HG03342 (cell line): ENCODE measurements around the gene TECTB.

Experiments
- ATAC-seq: cut with Tn5 transposase; IDR thresholded peaks from one replicate; pipeline ENCODE4 v1.9.1; 2021; ENCODE audit warnings: mild to moderate bottlenecking, moderate library complexity; ENCODE audit not compliant: unreplicated experiment

The TECTB gene

DNA sequence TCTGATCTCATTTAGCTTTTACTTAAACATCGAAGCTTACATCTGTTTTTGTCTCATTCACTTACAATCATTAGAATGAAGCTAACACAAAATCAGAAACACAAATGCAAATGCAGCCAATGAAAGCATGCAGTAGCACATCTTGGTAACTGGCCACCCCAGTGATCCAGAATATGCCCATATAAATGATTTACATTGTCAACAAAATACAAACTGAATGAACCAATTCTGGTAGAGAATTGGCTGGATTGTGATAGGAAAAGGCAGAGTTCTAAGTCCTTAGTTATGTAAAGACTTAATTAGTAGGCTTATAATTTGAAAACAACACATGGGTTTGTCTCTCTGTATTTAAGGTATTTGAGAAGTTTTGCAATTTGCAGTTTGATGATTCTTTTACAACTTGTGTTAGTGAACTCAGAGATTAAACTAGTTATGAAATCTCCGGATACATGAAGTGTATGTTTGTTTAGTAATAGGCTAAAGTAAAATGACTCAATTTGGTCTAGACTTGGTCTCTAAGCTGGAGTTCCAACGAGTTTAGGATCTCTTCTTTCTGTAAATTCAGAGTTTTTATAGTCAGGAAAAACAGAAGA lies 21.2 kb downstream of the TECTB start:
- ATAC-seq: no peak

- ATAC-seq: peak; percentile 68
Measured at GRCh38 chr10:112307358-112308124, 24.3 kb downstream of the TECTB start.

GRCh38 chr10:112308125-112308502 lies 24.9 kb downstream of the TECTB start:
- ATAC-seq: no peak

DNA sequence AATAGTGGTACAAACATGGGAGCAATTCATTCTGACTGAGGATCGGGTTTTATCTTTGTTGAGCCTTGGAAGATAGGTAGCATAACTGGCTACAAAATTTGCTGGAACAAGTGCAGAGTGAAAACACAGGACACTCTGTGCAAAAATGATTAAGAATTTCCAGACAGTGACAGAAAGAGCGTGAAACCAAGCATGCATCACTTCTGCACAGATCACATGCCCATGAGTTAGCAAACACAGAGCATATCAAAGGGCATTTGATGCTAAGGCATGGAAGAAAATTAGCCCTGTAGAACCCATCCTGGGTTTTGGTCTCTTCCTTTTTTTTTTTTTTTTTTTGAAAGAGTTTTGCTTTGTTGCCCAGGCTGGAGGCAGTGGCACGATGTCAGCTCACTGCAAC lies 28.3 kb downstream of the TECTB start:
- ATAC-seq: no peak

GRCh38 chr10:112313234-112313633 lies 30.0 kb downstream of the TECTB start:
- no peak for ATAC-seq

- no peak for ATAC-seq
Measured at GRCh38 chr10:112313911-112314310, 30.7 kb downstream of the TECTB start.

GRCh38 chr10:112314822-112315474 lies 31.7 kb downstream of the TECTB start:
- peak; percentile 79 for ATAC-seq

GRCh38 chr10:112327678-112328077 lies 44.5 kb downstream of the TECTB start:
- ATAC-seq: no peak

- ATAC-seq: no peak
Measured at GRCh38 chr10:112330162-112330561, 47.0 kb downstream of the TECTB start.

- ATAC-seq: no peak
Measured at GRCh38 chr10:112330607-112331160, 47.5 kb downstream of the TECTB start.

DNA sequence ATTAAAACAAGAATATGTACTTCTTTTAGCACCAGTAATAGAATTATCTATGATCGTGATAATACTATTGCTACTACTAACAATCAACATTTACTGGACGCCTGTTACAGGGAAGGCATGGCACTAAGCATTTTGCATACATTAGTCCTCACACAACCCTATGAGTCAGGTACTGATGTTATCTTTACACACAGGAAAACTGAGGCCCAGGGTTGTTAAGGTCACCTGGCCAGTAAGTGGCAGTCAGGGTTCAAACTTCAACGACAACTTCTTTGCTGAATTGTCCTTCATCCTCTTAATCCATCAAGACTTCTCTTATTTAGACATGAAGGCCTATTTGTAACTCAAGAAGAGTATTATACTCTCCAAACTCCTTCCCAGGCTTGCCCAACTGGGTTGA lies 48.8 kb downstream of the TECTB start:
- ATAC-seq: no peak

- no peak for ATAC-seq
Measured at GRCh38 chr10:112332509-112333228, 49.5 kb downstream of the TECTB start.

DNA sequence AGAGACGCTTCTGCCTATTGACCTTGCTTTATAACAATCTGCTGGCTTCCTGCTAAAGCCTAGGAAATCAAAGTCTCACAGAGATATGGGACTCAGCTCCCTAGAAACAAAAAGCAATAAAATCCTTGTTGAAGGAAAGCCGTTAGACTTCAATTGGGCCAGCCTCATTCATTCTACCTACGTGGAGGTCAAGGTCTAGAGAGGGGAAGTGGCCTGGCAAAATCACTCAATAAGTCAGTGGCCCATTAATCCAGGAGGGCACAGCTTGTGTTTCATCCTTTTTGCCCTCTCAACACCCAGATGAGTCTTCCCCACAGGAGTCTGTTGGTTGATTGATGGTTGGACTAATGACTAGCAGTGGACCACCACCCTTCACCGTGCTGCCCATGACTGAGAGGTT lies 50.3 kb downstream of the TECTB start:
- no peak for ATAC-seq

DNA sequence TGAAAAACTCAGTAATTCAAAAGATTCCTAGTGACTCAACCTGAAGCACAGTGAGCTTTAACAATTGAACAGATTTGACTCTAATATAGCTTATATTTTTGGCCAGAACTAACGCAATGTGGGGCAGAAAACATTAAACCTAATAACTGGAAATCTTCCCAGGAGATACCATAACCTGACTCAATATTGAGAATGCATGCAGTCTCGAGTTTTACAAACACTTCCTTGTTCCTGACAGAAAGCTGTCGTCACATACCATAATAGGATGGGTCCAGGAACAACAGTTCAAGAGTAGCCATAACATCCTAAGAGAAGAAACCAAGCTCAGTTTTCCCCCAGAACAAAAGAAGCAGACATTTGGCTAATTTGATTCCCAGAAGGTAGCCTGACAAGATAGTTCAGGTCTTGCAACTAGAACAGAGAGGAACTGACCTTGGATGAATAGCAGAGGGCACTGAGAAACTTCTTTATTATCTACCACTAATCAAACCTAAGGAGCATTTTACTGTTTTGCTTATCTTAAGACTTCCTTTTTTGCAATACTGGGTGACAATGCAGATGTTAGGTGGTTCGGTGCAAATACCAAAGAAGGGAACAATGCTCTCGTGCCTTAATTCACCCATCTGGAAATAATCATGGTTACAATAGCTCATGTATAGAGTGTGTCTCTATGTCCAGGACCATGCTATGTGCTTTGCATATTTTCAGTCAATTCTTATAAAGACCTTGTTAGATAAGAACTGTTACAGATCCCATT lies 52.1 kb downstream of the TECTB start:
- ATAC-seq: no peak

- no peak for ATAC-seq
Measured at GRCh38 chr10:112335868-112336265, 52.7 kb downstream of the TECTB start.

DNA sequence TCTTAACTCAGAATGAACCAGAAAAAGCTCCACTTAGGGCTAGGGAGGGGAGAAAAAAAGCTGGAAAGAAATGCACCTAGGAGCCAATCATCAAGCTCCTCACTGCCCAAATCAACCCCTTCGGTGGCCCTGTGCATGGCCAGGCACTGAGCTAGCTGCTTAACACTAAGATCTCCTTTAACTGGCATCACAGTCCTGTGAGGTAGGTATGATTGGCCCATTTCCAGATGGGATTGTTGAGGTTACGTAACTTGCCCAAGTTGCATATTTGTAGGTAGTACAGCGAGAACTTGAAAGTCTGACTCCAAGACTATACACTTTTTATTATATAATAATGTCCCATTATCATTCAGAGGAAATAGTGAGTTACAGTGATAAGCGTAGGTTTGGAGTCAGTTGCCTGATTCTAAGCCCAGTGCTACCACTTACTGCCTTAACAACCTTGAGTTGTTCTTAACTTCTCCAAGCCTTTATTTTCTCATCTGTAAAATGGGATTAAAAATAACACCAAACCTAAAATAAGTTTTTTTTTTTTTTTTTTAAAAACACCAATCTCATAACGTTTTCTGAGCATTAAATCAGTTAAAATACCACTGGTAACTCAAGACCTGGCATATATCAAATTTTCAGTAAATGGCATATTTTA lies 53.5 kb downstream of the TECTB start:
- no peak for ATAC-seq

- ATAC-seq: no peak
Measured at GRCh38 chr10:112338957-112339356, 55.8 kb downstream of the TECTB start.

DNA sequence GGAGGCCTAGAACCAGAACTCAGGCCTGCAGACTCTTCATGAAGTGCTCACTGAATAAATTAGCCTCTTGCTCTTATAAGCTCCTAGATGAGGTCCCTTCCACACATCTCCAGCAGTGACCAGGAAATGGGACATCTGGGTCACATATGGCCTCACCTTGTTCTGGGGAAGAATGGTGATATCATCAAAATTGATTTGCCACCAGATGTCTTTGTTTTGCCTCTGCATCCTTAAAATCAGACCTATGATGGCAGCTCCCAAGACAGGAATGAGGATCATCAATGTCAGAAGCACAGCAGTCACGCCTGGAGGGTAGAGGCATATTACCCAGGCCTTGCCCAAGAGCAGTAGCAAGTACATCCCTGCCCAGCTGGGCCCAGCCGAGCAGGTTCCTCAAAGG lies 57.4 kb downstream of the TECTB start:
- no peak for ATAC-seq

- ATAC-seq: no peak
Measured at GRCh38 chr10:112343056-112343806, 60.0 kb downstream of the TECTB start.
